Ishikawa (cell line): ENCODE measurements around the gene LINGO1.

ENCODE experiments used
- EGR1 ChIP-seq: IDR thresholded peaks from 2 replicates; pipeline ENCODE4 v1.6.1; 2012
- EP300 ChIP-seq: IDR thresholded peaks from 2 replicates; pipeline ENCODE4 v1.6.1; 2012; ENCODE audit warnings: borderline replicate concordance
- FOXM1 ChIP-seq: IDR thresholded peaks from 2 replicates; pipeline ENCODE4 v1.6.1; 2012; ENCODE audit warnings: low read depth, borderline replicate concordance
- MAX ChIP-seq: IDR thresholded peaks from 2 replicates; pipeline ENCODE4 v1.6.1; 2012
- NFIC ChIP-seq: IDR thresholded peaks from 2 replicates; pipeline ENCODE4 v1.6.1; 2012
- TAF1 ChIP-seq: IDR thresholded peaks from 2 replicates; pipeline ENCODE4 v1.6.1; 2012; ENCODE audit warnings: low read depth, mild to moderate bottlenecking
- USF1 ChIP-seq: IDR thresholded peaks from 2 replicates; pipeline ENCODE4 v1.6.1; 2012

- no peak for TF ChIP-seq MAX
- TF ChIP-seq USF1: no peak
- TF ChIP-seq EGR1: no peak
- TF ChIP-seq FOXM1: no peak
- no peak for TF ChIP-seq EP300
- TF ChIP-seq NFIC: no peak
- TF ChIP-seq TAF1: no peak
These were observed 15.1 kb downstream of the LINGO1 start for GRCh38 chr15:77617476-77618230.
